ENCODE data around the gene MARCO.
"Not testable (repeated sequence)": the region's sequence is repeated elsewhere in the genome, so short reads cannot be mapped to it uniquely, and the experiment has no call there.

Gene MARCO

GRCh38 chr2:119026890-119027289 is 84.9 kb downstream of the MARCO start:
- Histone ChIP-seq H3K9me3 (ENCODE audit: control insufficient read depth, low read length) (no peaks in the 10 kb centered on the region), H3K36me3 (ENCODE audit: control insufficient read depth, insufficient read depth, low read length) (no peaks in the 10 kb centered on the region), H3K27me3 (ENCODE audit: control insufficient read depth, insufficient read depth, low read length, poor library complexity, severe bottlenecking) (no peaks in the 10 kb centered on the region), H3K4me1 (ENCODE audit: control insufficient read depth, insufficient read depth, low read length) (peaks cover 5% of the 10 kb centered on the region), H3K27ac (ENCODE audit: insufficient read depth, low read depth, low read length, poor library complexity, severe bottlenecking) (no peak overlapping the region), H3K4me3 (ENCODE audit: insufficient read depth, low read depth, low read length) (no peak overlapping the region)
- WGBS, 2 experiments, result 89 to 95% methylated on average over 5 of the region's 5 CpGs

- 74 to 76% methylated on average over 13 of the region's 13 CpGs for WGBS, 2 experiments
- Histone ChIP-seq H3K27me3 (ENCODE audit: control insufficient read depth, insufficient read depth, low read length, poor library complexity, severe bottlenecking) (no peaks in the 10 kb centered on the region), H3K36me3 (ENCODE audit: control insufficient read depth, insufficient read depth, low read length) (no peaks in the 10 kb centered on the region), H3K27ac (ENCODE audit: insufficient read depth, low read depth, low read length, poor library complexity, severe bottlenecking) (no peak overlapping the region), H3K4me3 (ENCODE audit: insufficient read depth, low read depth, low read length) (no peak overlapping the region), H3K9me3 (ENCODE audit: control insufficient read depth, low read length) (no peaks in the 10 kb centered on the region), H3K4me1 (ENCODE audit: control insufficient read depth, insufficient read depth, low read length) (peaks cover 5% of the 10 kb centered on the region)
These were observed 86.6 kb downstream of the MARCO start for GRCh38 chr2:119028327-119029174.

GRCh38 chr2:119029297-119029696 is 87.3 kb downstream of the MARCO start:
- Histone ChIP-seq H3K27me3 (ENCODE audit: control insufficient read depth, insufficient read depth, low read length, poor library complexity, severe bottlenecking) (no peaks in the 10 kb centered on the region), H3K4me3 (ENCODE audit: insufficient read depth, low read depth, low read length) (no peak overlapping the region), H3K4me1 (ENCODE audit: control insufficient read depth, insufficient read depth, low read length) (peaks cover 5% of the 10 kb centered on the region), H3K9me3 (ENCODE audit: control insufficient read depth, low read length) (no peaks in the 10 kb centered on the region), H3K36me3 (ENCODE audit: control insufficient read depth, insufficient read depth, low read length) (no peaks in the 10 kb centered on the region), H3K27ac (ENCODE audit: insufficient read depth, low read depth, low read length, poor library complexity, severe bottlenecking) (no peak overlapping the region)
- 89 to 93% methylated on average over 5 of the region's 5 CpGs for WGBS, 2 experiments

GRCh38 chr2:119037922-119038321 is 95.9 kb downstream of the MARCO start:
- not testable (repeated sequence) for H3K4me3 ChIP-seq (ENCODE audit: insufficient read depth, low read depth, low read length); H3K27me3 ChIP-seq (ENCODE audit: control insufficient read depth, insufficient read depth, low read length, poor library complexity, severe bottlenecking); H3K9me3 ChIP-seq (ENCODE audit: control insufficient read depth, low read length); H3K36me3 ChIP-seq (ENCODE audit: control insufficient read depth, insufficient read depth, low read length); H3K27ac ChIP-seq (ENCODE audit: insufficient read depth, low read depth, low read length, poor library complexity, severe bottlenecking); H3K4me1 ChIP-seq (ENCODE audit: control insufficient read depth, insufficient read depth, low read length)
- 91 to 92% methylated on average over 3 to 4 of the region's 5 CpGs for WGBS, 2 experiments

GRCh38 chr2:119040730-119041129 is 98.7 kb downstream of the MARCO start:
- H3K27me3 ChIP-seq (ENCODE audit: control insufficient read depth, insufficient read depth, low read length, poor library complexity, severe bottlenecking), result no peaks in the 10 kb centered on the region
- 88 to 91% methylated on average over 11 of the region's 11 CpGs for WGBS, 2 experiments
- no peak overlapping the region for H3K27ac ChIP-seq (ENCODE audit: insufficient read depth, low read depth, low read length, poor library complexity, severe bottlenecking)
- no peak overlapping the region for H3K4me3 ChIP-seq (ENCODE audit: insufficient read depth, low read depth, low read length)
- H3K4me1 ChIP-seq (ENCODE audit: control insufficient read depth, insufficient read depth, low read length), result no peaks in the 10 kb centered on the region
- H3K36me3 ChIP-seq (ENCODE audit: control insufficient read depth, insufficient read depth, low read length), result no peaks in the 10 kb centered on the region
- H3K9me3 ChIP-seq (ENCODE audit: control insufficient read depth, low read length), result no peaks in the 10 kb centered on the region
